Neuronal stem cell (in vitro differentiated cells): ENCODE data around the gene SLC6A1.
"Not testable (repeated sequence)": the region's sequence is repeated elsewhere in the genome, so short reads cannot be mapped to it uniquely, and the experiment has no call there.

Experiments
- DNase-seq: peaks from one replicate; pipeline ENCODE4 v3.0.0-alpha.2; 2013; ENCODE audit warnings: low spot score
- H2AFZ ChIP-seq: one replicate; pipeline ENCODE4 v1.6.1; 2013; ENCODE audit warnings: mild to moderate bottlenecking, low read length, inconsistent platforms
- H2AK5ac ChIP-seq: 2 replicates; pipeline ENCODE4 v1.6.1; 2013; ENCODE audit warnings: low read depth, mild to moderate bottlenecking, inconsistent platforms, low read length, moderate library complexity, mixed read lengths
- H2BK120ac ChIP-seq: 2 replicates; pipeline ENCODE4 v1.6.1; 2013; ENCODE audit warnings: low read depth, mild to moderate bottlenecking, inconsistent platforms, low read length, moderate library complexity, mixed read lengths
- H2BK12ac ChIP-seq: one replicate; pipeline ENCODE4 v1.6.1; 2013; ENCODE audit warnings: low read length, inconsistent platforms
- H2BK15ac ChIP-seq: 2 replicates; pipeline ENCODE4 v1.6.1; 2013; ENCODE audit warnings: mild to moderate bottlenecking, low read length, inconsistent platforms, mixed read lengths
- H2BK5ac ChIP-seq: one replicate; pipeline ENCODE4 v1.6.1; 2013; ENCODE audit warnings: inconsistent platforms, mild to moderate bottlenecking, low read length, moderate library complexity
- H3K14ac ChIP-seq: one replicate; pipeline ENCODE4 v1.6.1; 2013; ENCODE audit warnings: low read length, inconsistent platforms
- H3K18ac ChIP-seq: 2 replicates; pipeline ENCODE4 v1.6.1; 2013; ENCODE audit warnings: low read length, inconsistent platforms
- H3K23ac ChIP-seq: 2 replicates; pipeline ENCODE4 v1.6.1; 2013; ENCODE audit warnings: low read depth, mild to moderate bottlenecking, mixed read lengths, low read length, inconsistent platforms; ENCODE audit not compliant: poor library complexity
- H3K27ac ChIP-seq: replicated peaks from 3 replicates; pipeline ENCODE4 v1.5.1; 2013; ENCODE audit warnings: low read length, inconsistent platforms
- H3K27me3 ChIP-seq, 3 experiments: 2 replicates each; pipeline ENCODE4 v1.6.1; 2013; ENCODE audit warnings: low read length in 3 of 3, mild to moderate bottlenecking in 2 of 3, inconsistent platforms in 1 of 3, low read depth in 1 of 3, mixed read lengths in 1 of 3, moderate library complexity in 1 of 3; ENCODE audit not compliant: control insufficient read depth in 3 of 3, insufficient read depth in 3 of 3
- H3K36me3 ChIP-seq, 2 donors: replicated peaks in 1 of 2; 2 replicates each; pipeline ENCODE4 v1.6.1; 2013; ENCODE audit warnings: low read length in 2 of 2; ENCODE audit not compliant: control insufficient read depth in 2 of 2, insufficient read depth in 2 of 2
- H3K4ac ChIP-seq: 2 replicates; pipeline ENCODE4 v1.6.1; 2013; ENCODE audit warnings: inconsistent platforms, mild to moderate bottlenecking, low read length, moderate library complexity
- H3K4me1 ChIP-seq, 2 donors: 1 replicate in 1 of 2; 2 replicates in 1 of 2; pipeline ENCODE4 v1.6.1; 2013; ENCODE audit warnings: low read length in 2 of 2, low read depth in 1 of 2; ENCODE audit not compliant: control insufficient read depth in 2 of 2, insufficient read depth in 1 of 2
- H3K4me2 ChIP-seq: one replicate; pipeline ENCODE4 v1.6.1; 2013; ENCODE audit warnings: mild to moderate bottlenecking, low read length, inconsistent platforms; ENCODE audit not compliant: insufficient read depth, poor library complexity, severe bottlenecking
- H3K4me3 ChIP-seq, 2 donors: 2 replicates each; pipeline ENCODE4 v1.5.1; 2013; ENCODE audit warnings: low read length in 2 of 2, mild to moderate bottlenecking in 2 of 2, inconsistent platforms in 1 of 2, moderate library complexity in 1 of 2
- H3K79me1 ChIP-seq: one replicate; pipeline ENCODE4 v1.6.1; 2013; ENCODE audit warnings: low read depth, mild to moderate bottlenecking, inconsistent platforms, low read length, moderate library complexity
- H3K9ac ChIP-seq: one replicate; pipeline ENCODE4 v1.6.1; 2013; ENCODE audit warnings: mild to moderate bottlenecking, low read depth, low read length, inconsistent platforms; ENCODE audit not compliant: poor library complexity
- H3K9me3 ChIP-seq, 2 donors: replicated peaks in 1 of 2; 2 replicates each; pipeline versions ENCODE3 to v1.6.1; 2013; ENCODE audit warnings: low read length in 2 of 2, mild to moderate bottlenecking in 2 of 2, inconsistent platforms in 1 of 2, low read depth in 1 of 2, mixed read lengths in 1 of 2, moderate library complexity in 1 of 2; ENCODE audit not compliant: control insufficient read depth in 2 of 2, insufficient read depth in 1 of 2
- H4K8ac ChIP-seq: one replicate; pipeline ENCODE4 v1.6.1; 2013; ENCODE audit warnings: low read depth, mild to moderate bottlenecking, inconsistent platforms, low read length, moderate library complexity
- H4K91ac ChIP-seq: one replicate; pipeline ENCODE4 v1.6.1; 2013; ENCODE audit warnings: low read length, low read depth, mild to moderate bottlenecking, inconsistent platforms; ENCODE audit not compliant: poor library complexity
- WGBS, 2 donors: extraction: QIAGEN DNeasy Blood & Tissue Kit; methylation state at CpG; one replicate each; pipeline ENCODE4 v1.1.7; 2013; ENCODE audit warnings: missing lambda C conversion rate in 2 of 2, mixed read lengths in 1 of 2; ENCODE audit not compliant: insufficient read length in 2 of 2, insufficient replicate concordance in 1 of 2; ENCODE audit errors: extremely low coverage in 2 of 2; 5-methylcytosine and 5-hydroxymethylcytosine counted together

The SLC6A1 gene

DNA sequence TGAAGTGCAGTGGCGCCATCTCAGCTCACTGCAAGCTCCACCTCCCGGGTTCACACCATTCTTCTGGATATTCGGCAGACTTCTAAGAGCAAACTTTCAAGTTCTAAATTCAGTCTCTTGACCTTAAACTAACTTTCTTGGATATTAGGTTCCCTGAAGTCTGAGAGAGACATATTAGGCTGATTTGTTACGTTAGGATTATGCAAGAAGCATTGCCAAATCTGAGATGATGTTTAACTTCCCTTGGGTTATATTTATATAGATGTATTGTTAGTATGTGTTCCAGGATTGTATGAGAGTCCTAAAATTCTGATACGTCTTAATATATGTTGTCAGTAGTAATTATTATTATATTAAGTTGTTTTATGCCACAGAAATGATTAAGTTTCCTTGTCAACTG lies 80.1 kb downstream of the SLC6A1 start:
- H3K9me3 ChIP-seq: peaks cover 0 to 11% of the 10 kb centered on the region in 2 donors
- H3K4me3 ChIP-seq: no peak overlapping the region
- no peak overlapping the region for H3K4ac ChIP-seq
- H3K9ac ChIP-seq: no peak overlapping the region
- H2BK5ac ChIP-seq: no peak overlapping the region
- H2AFZ ChIP-seq: no peak overlapping the region
- DNase-seq: no peak
- no peak overlapping the region for H3K27ac ChIP-seq
- no CpG with 5 or more reads among the region's 5 CpGs for WGBS, 2 donors
- no peaks in the 10 kb centered on the region for H3K36me3 ChIP-seq
- no peak overlapping the region for H3K14ac ChIP-seq
- H3K23ac ChIP-seq: no peak overlapping the region
- H3K18ac ChIP-seq: no peak overlapping the region
- H3K4me2 ChIP-seq: no peak overlapping the region
- no peaks in the 10 kb centered on the region for H3K4me1 ChIP-seq
- no peak overlapping the region for H4K91ac ChIP-seq
- no peaks in the 10 kb centered on the region for H3K27me3 ChIP-seq
- H2BK15ac ChIP-seq: no peak overlapping the region
- no peak overlapping the region for H2AK5ac ChIP-seq
- H4K8ac ChIP-seq: no peak overlapping the region
- no peak overlapping the region for H2BK12ac ChIP-seq
- no peaks in the 10 kb centered on the region for H3K79me1 ChIP-seq
- H2BK120ac ChIP-seq: no peak overlapping the region

DNA sequence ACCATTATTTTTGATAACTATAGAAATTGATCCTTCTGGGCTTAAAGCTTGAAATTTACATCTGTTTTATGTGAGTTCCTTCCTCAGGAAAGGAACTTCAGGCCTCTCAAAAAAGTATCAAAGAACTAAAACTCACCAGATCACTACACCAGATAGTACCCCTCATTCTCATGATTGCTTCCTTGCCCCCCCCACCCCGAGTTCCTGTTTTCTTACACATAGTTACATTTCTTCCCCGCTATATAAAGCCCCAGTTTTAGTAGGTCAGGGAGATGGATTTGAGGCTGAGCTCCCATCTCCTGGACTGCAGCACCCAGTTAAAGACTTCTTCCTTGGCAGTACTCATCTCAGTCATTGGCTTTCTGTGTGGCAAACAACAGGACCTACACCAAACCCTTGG lies 81.5 kb downstream of the SLC6A1 start:
- Histone ChIP-seq H3K4me2 (no peak overlapping the region), H3K36me3 (no peaks in the 10 kb centered on the region), H2AFZ (no peak overlapping the region), H3K18ac (no peak overlapping the region), H3K4me1 (no peaks in the 10 kb centered on the region), H3K14ac (no peak overlapping the region), H4K8ac (no peak overlapping the region), H2BK5ac (no peak overlapping the region), H3K9me3 (peaks cover 0 to 8% of the 10 kb centered on the region in 2 donors), H3K4ac (no peak overlapping the region), H2BK15ac (no peak overlapping the region), H3K79me1 (no peaks in the 10 kb centered on the region), H3K23ac (no peak overlapping the region), H3K27me3 (no peaks in the 10 kb centered on the region), H2AK5ac (no peak overlapping the region), H2BK12ac (no peak overlapping the region), H4K91ac (no peak overlapping the region), H2BK120ac (no peak overlapping the region), H3K9ac (no peak overlapping the region), H3K4me3 (no peak overlapping the region), H3K27ac (no peak overlapping the region)
- DNase-seq: no peak
- no CpG with 5 or more reads among the region's 2 CpGs for WGBS, 2 donors

DNA sequence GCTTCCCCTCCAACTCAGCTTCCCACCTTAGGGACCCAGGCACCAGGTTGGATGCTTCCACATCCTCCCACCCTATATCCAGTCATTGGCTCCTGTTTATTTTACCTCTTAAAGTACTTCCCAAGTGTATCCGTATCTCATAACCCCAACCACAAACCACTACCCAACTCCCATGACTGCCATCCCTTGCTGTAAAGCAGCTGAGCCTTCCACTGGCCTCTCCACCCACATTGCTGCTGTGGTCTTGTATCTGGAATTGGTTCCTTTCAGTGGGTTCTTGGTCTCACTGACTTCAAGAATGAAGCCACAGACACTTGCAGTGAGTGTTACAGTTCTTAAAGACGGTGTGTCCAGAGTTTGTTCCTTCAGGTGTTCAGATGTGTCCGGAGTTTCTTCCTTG lies 81.9 kb downstream of the SLC6A1 start:
- H3K4ac ChIP-seq: no peak overlapping the region
- no CpG with 5 or more reads among the region's 3 CpGs for WGBS, 2 donors
- no peaks in the 10 kb centered on the region for H3K36me3 ChIP-seq
- no peak overlapping the region for H3K27ac ChIP-seq
- H3K79me1 ChIP-seq: no peaks in the 10 kb centered on the region
- no peaks in the 10 kb centered on the region for H3K27me3 ChIP-seq
- H3K4me1 ChIP-seq: no peaks in the 10 kb centered on the region
- no peak overlapping the region for H2BK15ac ChIP-seq
- H2AFZ ChIP-seq: no peak overlapping the region
- no peak overlapping the region for H2BK5ac ChIP-seq
- H3K9me3 ChIP-seq: peaks cover 0 to 8% of the 10 kb centered on the region in 2 donors
- DNase-seq: no peak
- no peak overlapping the region for H2BK12ac ChIP-seq
- H2BK120ac ChIP-seq: no peak overlapping the region
- H3K23ac ChIP-seq: no peak overlapping the region
- H2AK5ac ChIP-seq: no peak overlapping the region
- H3K4me2 ChIP-seq: no peak overlapping the region
- no peak overlapping the region for H3K18ac ChIP-seq
- H3K9ac ChIP-seq: no peak overlapping the region
- H3K4me3 ChIP-seq: no peak overlapping the region
- no peak overlapping the region for H4K91ac ChIP-seq
- no peak overlapping the region for H3K14ac ChIP-seq
- no peak overlapping the region for H4K8ac ChIP-seq

DNA sequence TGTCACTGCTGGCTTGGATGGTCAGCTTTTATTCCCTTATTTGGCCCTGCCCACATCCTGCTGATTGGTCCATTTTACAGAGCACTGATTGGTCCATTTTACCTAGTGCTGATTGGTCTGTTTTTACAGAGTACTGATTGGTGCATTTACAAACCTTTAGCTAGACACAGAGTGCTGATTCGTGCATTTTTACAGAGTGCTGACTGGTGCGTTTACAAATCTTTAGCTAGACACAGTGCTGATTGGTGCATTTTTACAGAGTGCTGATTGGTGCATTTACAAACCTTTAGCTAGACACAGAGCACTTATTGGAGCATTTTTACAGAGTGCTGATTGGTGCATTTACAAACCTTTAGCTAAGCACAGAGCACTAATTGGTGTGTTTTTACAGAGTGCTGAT lies 82.6 kb downstream of the SLC6A1 start:
- not testable (repeated sequence) for H3K18ac ChIP-seq, H2AK5ac ChIP-seq, DNase-seq, H3K27ac ChIP-seq, H3K9ac ChIP-seq, H4K8ac ChIP-seq, H3K36me3 ChIP-seq, H2BK5ac ChIP-seq, H2AFZ ChIP-seq, H3K79me1 ChIP-seq, H3K4me2 ChIP-seq, H3K27me3 ChIP-seq, H3K14ac ChIP-seq, H3K4me3 ChIP-seq, H3K23ac ChIP-seq, H3K4me1 ChIP-seq, H2BK120ac ChIP-seq, H3K9me3 ChIP-seq, H4K91ac ChIP-seq, H3K4ac ChIP-seq, H2BK15ac ChIP-seq, H2BK12ac ChIP-seq
- WGBS, 2 donors: no CpG with 5 or more reads among the region's 2 CpGs
